CD1c-positive myeloid dendritic cell (primary cell): ENCODE measurements around the gene SRRM2.
"Not testable (repeated sequence)": the region's sequence is repeated elsewhere in the genome, so short reads cannot be mapped to it uniquely, and the experiment has no call there.

Source experiments
- DNase-seq: peaks from one replicate; pipeline ENCODE4 v3.0.0-alpha.2; 2016; ENCODE audit errors: extremely low spot score

SRRM2 gene

DNA sequence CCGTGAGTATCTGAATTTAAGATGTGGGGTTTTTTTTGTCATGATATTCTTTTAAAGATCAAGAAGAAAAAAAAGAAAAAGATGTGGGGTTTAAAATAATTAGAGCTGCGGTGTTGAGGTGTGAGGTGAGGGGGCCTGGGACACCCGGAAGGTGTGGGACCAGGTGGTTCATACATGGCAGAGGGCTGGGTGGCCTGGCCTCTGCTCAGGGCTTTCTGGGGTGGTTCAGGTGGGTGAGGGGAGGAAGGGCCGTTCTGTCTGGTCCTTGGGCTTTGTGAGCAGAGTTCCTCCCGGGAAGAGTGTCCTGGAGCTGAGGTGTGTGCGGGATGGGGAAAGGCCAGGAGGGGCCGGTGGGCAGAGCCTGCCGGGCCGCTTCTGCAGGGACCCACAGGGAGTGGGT lies 37.4 kb upstream of the SRRM2 start:
- no peak for DNase-seq

DNA sequence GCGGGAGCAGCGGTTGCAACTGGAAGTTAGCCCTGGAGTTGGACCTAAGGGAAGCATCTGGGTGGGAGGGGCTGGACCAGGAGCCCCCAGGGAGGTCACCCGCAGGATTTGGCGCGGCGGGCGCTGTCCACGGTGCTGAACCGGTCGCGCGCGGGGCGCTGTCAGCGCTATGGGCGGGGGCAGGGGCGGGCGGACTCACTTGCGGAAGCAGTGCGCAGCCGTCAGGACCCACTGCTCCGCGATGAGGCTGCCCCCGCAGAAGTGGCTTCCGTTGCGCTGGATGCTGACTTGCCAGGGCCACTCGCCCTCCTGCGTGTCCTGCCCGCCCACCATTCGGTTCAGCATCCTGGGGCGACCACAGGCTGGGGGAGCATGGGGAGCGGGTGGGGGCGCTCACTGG lies 36.9 kb upstream of the SRRM2 start:
- DNase-seq = peak; percentile 93

DNA sequence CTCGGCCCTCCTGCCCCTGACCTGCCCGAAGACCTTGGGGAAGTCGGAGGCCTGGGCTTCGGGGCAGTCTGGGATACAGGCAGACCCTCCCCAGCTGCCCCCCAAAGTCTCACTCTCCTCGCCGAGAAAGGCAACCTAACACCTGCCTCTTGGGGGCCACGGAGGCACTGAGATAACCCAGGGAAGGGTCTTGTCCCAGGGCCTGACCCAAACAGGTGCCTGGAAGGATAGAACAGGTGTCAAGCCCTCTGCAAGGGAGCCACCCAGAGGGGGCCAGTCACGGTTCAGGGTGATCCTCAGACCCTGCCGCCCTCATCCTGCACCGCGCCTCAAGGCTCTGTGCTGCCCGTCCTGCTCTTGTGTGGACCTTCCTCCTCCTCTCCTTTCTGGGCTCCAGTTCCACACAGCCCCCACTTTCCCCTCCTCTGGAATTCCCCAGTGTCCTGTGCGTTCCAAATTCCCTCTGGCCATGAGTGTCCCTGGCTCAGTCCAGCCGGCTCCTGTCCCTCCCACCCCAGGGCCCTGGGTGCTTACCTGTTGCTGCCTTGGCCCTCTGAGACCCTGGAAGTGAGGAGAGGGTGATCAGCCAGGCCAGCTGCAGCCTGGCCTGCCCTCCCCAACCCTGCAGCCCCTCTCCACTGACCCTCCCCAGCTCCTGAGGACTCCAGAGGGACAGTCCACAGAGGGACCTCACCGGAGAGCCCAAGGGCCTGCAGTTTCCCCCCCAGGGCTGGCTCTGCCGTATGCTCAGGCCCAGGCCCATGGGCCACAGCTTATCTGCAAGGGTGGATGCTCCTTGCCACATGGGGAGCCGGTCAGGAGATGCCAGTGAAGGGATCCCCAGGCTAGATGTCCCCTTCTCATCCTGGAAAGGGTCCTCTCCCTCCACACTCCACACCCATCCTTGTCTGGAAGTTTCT lies 36.2 kb upstream of the SRRM2 start:
- no peak for DNase-seq

DNA sequence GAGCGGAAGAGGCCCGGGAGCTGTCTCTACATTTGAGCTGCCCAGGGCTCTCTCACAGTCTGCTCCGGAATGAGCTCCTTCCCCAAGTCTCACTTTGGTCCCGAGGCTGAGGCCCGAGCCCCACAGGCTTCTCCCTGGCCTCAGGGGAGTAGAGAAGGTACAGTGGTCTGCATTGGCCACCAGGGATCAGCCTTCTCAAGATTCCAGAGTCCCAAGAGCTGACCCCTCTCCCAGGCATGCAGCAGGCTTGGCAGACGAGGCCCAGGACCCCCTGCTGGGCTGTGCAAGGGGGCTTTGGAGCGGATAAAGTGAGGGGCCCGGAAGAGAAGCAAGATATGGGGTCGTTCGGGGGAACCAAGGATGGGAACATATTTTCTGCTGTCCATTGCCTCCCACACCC lies 35.5 kb upstream of the SRRM2 start:
- no peak for DNase-seq

DNA sequence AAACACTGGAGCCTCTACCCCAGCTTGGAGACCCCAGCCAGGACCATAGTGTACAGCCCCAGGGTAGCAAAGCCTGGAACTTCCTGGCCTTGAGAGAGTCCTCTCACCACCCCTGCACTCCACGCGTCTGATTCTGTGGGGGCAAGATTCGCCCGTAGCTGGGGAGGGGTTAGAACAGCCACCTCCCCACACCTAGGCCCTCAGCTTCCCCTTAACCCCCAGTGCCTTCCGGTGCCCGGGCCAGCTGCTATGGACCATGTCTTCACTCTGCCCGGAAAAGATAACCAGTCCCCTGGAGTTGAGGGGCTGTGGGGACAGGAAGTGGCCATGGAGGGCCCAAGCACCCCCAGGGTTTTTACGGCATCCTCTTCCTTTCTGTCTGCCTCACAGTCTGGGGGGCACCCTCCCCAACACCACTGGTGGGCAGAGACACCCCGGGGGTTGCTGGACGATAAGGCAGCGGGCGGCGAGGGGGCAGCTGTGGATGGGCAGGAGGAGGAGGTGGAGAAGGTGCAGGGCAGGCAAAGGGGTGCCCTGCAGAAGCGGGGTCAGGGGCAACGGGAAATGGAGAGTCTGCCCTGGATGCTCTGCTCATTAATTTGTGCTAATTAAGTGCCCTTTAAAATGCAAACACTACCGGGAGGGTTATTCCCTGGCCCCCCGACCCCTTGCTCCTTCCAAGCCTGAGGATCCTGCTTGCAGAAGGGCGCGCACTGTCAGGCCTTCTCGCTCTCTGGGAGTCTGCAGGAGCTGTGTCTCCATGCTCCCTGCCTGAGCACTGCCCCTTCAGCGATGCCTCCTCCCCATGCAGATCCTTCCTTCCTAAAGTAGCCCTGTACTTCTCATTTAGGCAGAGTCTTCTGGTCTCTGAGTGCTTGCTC lies 34.8 kb upstream of the SRRM2 start:
- no peak for DNase-seq

DNA sequence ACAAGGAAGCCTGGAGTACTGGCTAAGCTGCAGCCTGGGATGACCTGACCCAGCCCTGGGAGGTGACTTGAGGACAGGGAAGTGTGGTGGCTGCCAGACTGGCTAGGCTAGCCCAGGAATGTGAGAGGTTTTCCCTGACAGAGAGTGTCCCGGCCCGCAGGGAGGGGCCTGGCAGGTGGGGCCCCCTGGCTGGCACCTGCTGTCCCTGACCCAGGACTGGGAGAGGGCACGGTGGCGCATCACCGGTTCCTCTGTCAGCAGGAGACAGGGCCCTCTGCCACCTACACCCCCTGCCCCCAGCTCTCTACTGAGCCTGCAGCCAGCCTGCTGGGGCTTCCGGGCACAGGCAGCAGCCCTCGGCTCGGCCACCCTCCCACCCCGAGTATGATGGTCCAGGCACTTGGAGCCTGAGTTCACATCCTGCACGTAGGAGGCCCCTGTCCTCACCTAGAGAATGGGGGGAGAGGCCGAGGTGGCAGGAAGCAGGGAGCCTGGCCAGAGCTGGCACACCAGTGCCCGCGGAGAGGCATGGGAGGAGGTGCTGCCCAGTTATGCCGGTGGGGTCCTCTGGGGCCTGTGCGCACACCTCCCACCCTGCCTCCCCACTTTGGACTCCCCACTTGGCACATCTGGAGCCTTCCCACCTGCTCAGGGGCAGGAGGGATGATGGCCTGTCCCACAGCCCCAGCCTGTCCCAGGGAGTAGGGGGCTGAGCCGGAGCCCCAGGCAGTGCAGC lies 32.9 kb upstream of the SRRM2 start:
- DNase-seq = no peak

DNA sequence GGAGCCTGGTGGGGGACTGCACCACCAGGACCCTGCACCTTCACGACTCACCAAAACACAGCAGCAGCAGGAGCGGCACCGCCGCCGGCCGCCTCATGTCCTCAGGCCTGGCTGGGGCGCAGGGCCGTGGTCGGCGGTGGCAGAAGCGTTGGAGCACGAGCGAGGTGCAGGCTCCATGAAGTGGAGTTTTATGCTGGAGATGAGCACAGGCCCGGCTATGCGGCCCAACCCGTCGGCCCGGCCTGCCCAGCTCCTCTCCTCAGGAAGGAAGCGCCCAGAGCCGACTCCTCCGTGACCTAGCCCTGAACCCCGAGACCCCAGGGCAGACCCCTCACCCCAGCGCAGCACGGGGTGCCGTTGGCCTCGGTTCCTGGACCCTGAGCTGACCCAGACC lies 32.4 kb upstream of the SRRM2 start, which contains the start of gene PRSS27:
Gene PRSS27, minus strand, starts transcription at position 161 of the 394 bp plus-strand sequence. Its CDS starts 64 bp downstream, at position 97.
- no peak for DNase-seq

DNA sequence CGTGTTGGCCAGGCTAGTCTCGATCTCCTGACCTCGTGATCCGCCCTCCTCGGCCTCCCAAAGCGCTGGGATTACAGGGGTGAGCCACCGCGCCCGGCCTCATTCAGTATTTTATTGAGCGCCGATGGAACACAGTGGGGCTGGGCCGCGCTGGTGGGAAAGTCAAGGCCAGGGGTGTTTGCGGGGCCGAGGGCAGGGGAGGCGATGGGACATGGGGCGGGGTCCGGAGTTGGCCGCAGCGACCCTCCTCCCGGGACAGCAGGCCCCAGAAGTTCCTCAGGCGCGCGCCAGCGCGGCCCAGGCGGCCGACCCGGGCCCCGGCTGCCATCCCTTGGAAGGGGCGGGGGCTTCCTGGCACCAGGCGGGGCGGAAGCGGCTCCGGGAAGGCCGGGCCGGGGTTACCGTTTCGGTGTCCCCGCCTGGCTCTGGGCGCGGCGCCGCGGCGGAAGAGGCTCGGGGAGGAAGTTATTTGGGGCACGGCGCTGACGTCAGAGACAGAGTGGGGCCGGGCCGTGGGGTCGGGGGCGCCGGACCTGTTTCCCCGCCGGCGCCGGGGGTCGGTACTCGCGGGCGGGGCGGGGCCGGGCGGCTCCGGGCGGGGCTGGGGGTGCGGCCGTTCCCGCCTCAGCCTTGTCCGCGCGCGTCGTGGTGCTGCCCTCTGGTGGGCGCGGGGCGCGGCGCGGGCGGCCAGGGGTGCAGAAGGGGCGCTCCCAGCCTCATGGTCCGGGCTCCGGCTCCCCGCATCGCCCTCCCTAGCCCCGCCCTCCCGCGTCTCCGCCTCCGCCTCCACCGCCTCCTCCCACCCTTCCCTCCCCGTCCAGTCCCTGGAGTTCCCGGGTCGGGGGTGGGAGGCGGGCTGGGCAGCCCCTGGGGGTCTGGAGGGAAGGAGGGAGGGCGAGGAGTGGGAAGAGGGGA lies 31.5 kb upstream of the SRRM2 start:
- DNase-seq = peak; percentile 88

DNA sequence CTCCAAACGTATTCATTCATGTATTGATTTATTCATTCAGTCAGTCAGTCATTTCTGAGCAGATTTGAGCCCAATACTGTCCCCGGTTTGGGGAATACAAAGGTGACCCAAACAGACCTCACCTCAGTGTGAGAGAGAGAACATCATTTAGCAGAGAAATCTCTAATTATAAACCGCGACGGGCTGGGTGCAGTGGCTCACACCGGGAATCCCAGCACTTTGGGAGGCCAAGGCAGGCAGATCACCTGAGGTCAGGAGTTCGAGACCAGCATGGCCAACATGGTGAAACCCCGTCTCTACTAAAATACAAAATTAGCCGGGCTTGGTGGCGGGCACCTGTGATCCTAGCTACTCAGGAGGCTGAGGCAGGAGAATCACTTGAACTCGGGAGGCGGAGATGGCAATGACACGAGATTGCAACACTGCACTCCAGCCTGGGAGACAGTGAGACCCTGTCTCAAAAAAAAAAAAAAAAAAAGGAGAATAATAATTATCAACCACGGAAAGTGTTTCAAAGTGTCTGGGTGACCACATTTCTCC lies 30.7 kb upstream of the SRRM2 start:
- not testable (repeated sequence) for DNase-seq

DNA sequence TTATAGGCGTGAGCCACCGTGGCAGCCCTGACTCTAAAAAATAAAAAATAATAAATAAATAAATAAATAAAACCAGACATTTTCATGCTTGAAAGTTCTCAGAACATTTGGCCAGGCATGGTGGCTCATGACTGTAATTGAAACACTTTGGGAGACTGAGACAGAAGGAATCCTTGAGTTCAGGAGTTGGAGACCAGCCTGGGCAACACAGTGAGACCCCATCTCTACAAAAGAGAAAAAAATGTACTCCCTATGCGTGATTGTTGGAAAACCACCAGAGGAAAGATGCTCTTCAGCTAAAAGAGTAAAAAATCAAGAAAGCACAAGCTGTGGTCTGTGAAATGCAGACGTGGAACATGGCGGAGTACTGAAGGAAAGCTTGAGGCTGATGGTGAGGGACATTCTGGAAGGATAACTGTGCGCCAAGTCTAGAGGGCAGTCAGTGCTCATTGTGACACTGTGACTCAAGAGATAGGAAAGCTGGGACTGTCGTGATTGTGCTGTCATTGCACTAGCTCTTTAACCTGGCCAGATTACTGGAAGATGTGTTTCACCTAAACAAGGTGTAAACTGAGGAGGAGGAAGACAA lies 28.3 kb upstream of the SRRM2 start:
- DNase-seq = no peak

DNA sequence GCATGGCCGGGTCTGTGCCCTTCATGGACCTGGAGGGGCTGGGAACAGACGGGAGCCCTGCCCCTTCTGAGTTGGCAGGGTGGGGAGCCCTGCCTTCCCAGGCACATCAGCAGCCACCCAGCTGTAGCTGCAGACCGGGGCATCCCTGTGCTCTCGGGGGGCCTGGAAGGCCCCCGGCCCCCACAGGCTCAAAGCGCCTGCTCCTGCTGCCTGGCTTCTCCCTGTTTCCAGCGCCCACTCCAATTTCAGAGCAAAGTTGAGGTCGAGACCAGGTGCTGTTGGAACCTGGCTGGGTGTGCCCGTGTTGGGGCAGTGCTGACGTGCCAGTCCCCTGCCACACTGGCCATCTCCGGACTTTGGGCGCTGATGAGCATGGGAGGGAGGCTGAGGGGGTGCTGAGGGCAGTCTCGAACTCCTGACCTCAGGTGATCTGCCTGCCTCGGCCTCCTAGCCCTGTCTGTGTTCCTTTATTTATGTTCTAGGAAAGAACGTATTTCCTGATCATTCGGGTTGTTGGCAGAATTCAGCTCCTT lies 27.6 kb upstream of the SRRM2 start:
- DNase-seq = no peak

DNA sequence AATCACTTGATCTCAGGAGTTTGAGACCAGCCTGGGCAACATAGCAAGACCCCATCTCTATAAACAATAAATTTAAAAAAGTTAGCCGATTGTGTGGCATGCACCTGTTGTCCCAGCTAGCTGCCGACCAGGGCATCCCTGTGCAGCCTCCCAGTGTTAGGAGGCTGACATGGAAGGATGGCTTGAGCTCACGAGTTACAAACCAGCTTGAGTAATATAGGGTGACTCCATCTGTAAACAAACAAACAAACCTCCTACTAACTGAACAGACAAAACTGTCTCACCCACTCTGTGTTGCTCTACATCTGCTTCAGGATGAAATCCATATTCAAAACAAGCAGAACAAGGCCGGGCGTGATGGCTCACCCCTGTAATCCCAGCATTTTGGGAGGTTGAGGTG lies 25.5 kb upstream of the SRRM2 start:
- DNase-seq = no peak

DNA sequence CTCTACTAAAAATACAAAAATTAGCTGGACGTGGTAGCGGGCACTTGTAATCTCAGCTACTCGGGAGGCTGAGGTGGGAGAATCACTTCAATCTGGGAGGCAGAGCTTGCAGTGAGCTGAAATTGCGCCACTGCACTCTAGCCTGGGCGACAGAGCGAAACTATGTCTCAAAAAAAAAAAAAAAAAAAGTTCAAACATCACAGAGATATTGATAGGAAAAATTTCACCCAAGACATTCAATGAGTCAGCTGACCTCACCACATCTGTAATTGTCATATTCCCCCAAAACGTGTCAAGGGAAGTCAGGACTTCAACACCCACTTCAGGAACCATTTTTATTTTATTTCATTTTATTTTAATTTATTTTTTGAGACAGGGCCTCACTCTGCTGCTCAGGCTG lies 24.4 kb upstream of the SRRM2 start:
- DNase-seq = no peak

DNA sequence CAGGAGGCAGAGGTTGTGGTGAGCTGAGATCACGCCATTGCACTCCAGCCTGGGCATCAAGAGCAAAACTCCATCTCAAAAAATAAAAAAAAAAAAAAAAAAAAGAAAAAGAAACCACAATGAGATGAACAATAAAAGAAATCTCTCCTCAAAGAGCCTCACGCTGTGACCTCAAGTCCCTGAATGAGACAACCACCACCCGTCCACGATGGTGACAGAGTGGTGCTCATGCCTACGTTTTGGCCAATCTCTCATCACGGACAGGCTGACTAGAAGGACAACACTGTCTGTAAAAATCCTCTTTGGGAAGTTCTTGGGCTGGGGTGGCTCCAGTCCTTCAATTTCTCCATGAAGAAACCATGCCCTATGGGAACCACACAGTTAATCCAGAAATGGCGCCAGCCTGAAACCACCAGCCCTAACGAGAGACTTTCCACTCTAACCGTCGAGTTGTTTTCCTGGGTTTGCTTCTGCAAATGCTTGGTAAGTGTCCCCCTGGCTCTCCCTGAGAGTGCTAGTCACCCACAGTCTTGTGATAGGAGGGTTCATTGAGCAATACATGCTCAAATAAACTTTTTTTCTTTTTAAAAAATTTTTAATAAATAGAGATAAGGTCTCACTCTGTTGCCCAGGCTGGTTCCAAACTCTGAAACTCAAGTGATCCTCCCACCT lies 17.5 kb upstream of the SRRM2 start:
- peak; percentile 20 for DNase-seq

DNA sequence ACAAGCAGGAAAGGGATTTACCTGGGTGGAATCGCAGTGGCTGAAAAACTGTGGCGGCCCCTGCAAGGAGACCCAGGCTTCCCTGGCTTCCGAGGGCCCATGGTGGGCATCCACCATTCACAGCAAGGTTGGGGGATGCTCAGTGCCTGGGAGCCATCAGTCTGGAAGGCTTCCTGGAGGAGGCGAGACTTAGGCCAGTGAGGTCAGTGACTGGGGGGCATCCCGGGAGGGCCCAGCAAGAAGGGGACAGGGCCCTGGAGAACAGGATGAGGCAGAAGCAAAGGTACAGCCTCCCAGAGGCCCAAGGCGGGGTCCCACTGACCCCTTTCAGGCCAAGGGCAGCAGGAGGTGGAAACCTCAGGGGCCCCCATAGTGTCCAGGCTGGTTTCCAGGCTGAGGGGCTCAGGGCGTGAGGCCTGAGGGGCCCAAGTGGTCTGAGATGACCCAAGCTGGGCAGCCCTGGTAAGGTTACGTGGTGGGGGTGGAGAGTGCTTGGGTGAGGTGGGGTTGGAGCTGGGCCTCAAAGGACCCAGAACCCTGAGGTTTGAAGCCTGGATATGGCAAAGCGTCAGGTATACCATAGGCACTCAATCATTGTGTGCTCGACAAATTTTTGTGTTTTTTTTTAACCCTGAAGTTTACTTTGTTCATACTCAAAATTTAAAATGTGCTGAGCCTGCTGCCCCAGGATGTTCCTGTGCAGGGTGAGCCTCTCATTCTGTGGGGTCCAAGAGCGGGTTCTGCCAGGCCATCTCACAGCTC lies 15.8 kb upstream of the SRRM2 start:
- DNase-seq = no peak

DNA sequence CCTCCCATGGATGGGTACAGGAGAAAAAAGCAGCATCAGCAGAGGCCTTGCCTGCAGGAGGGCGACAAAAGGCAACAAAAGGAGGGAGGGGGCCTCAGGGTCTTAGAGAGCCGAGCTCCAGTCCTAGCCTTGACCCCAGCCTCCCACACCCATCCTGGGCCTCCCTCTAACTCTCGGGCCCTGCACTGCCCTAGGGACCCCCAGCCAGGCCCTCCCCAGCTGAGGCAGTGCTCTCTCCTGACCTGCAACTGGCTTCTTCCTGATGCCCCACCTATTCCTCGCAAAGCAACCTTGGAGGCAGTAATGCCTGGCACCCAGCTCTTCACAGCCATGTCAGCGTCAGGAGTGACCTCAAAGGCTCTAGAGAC lies 15.2 kb upstream of the SRRM2 start:
- DNase-seq = no peak

DNA sequence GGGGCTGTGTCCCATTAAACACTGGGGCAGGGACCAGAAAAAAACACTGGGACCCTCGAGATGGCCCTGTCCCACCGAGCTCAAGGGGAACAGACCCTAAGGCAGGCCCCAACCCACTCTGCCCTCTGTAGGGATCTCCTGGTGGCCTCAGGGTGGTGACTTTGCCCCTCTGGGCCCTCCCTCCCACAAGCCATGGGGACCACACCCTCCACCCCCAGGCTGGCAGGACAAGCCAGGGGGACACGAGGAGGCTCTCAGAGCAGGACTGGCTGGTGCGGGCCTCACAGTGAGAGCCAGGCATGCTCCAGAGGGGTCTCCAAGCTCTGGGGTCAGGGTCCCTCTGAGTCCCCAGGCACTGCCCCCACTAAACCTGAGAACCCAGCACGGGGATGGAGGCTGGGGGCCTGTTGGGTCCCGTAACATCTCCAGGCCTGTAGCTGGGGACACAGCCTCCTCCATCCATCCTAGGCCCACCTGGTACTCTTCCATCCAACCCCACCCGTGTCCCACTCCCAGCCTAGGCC lies 14.5 kb upstream of the SRRM2 start:
- no peak for DNase-seq

DNA sequence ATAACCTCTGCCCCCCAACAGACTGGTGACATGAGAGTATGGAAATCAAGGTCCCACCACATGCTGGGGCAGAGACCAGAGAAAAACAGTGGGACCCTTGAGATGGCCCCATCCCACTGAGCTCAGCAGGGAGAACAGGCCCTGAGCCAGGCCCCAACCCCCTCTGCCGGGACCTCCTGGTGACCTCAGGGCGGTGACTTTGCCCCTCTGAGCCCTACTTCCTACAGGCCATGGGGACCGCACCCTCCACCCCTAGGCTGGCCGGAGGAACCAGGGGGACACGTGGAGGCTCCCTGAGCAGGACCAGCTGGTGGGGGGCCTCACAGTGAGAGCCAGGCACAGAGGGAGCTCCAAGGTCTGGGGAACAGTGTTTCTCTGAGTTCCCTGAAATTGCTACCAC lies 13.8 kb upstream of the SRRM2 start:
- no peak for DNase-seq
